K562 treated with DMSO at 1 percent for 12 hours (cell line): Measurements from ENCODE around the gene LTO1. TPM values are rescaled to one million over a fixed set of nuclear protein-coding genes. Genes with fewer than 3 reads are reported as not detected.

Source experiments
- total RNA-seq: library from RNA; unstranded; fragments of 300-600 nt; gene quantifications from 2 replicates; pipeline ENCODE4 v1.2.3, GENCODE V29; 2022; ENCODE audit not compliant: insufficient read depth

Gene LTO1, protein sequence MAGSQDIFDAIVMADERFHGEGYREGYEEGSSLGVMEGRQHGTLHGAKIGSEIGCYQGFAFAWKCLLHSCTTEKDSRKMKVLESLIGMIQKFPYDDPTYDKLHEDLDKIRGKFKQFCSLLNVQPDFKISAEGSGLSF
- 14.7 and 32.6 TPM in 2 replicates for total RNA-seq

GRCh38 chr11:69674886-69675714 lies at the start of gene LTO1:
LTO1 (minus strand) TSS chr11:69675353; CDS start chr11:69675239, 114 bp downstream.

GRCh38 chr11:69703768-69704507 lies 28.8 kb upstream of the LTO1 start, which contains the start of gene FGF19:
FGF19 (minus strand) TSS chr11:69704022; CDS start chr11:69703876, 146 bp downstream.

GRCh38 chr11:69640995-69641581 lies 34.1 kb downstream of the LTO1 start, which contains the start of gene CCND1:
CCND1 (plus strand) TSS chr11:69641156; CDS start chr11:69641314, 158 bp downstream.

Other genes starting within 250 kb of the LTO1 start
- not detected in 2 replicates for gene LINC01488, start 193.7 kb downstream of the LTO1 start, total RNA-seq
- 1.6 and 2.9 TPM in 2 replicates for gene CCND1, start 34.2 kb downstream of the LTO1 start, total RNA-seq
- not detected in 2 replicates for gene FGF19, start 28.7 kb upstream of the LTO1 start, total RNA-seq
- gene FGF4, start 100.0 kb upstream of the LTO1 start, total RNA-seq = not detected in 2 replicates
- not detected in 2 replicates for gene FGF3, start 144.1 kb upstream of the LTO1 start, total RNA-seq